ENCODE data around the gene STATH.
"Not testable (repeated sequence)": the region's sequence is repeated elsewhere in the genome, so short reads cannot be mapped to it uniquely, and the experiment has no call there.

STATH gene, protein sequence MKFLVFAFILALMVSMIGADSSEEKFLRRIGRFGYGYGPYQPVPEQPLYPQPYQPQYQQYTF

DNA sequence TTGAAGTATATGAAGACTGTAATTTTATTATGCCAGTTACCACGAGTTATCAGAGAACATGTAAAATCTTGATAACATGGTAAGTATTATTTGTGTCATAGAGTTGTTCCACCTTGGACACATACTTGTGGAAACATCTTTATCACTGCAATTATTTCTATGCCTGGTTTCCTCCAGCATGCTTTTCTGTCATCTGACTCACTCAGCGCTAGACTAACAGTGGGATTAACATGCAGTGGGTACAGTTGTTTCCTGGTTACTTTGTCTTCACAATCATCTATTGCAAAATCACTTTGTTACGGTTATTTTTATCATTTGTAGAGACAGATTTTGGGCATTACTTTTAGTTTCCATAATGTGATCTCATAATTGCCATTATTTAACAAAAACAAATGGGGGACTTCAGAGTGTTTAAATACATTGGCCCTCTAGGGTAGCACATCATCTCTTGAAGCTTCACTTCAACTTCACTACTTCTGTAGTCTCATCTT lies at the start of gene STATH:
TSS of gene STATH (plus strand) at position 441 of the 491 bp plus-strand sequence. CDS start 2,472 bp downstream, outside the sequence.
- no peak within 1 kb of the TSS for H3K4me3 ChIP-seq (ENCODE audit: low read length)
- TF ChIP-seq ZNF274 (IDR thresholded peaks at IDR 0.05; ENCODE audit: low read depth, low read length), result no peak

DNA sequence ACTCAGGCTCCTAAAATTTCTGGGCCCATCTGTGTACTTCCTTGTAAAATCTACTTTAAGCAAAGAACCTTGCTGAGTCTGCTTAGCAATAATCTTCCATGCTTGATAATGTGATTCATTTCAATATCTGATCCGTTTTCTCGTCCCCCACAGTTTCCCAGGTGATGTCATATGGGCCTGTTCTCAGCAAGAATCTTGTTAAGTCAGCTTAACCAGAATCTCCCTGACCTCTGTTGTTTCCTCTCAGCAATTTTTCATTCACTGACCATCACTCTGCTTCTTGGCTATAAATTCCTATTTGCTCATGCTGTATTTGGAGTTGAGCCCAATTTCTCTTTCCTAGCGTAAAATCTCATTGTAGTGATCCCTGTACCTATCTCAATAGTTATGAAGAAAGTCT lies 44.2 kb upstream of the STATH start:
- H3K4me3 ChIP-seq (ENCODE audit: low read length), result no peak overlapping the region
- TF ChIP-seq ZNF274 (IDR thresholded peaks at IDR 0.05; ENCODE audit: low read depth, low read length), result no peak

DNA sequence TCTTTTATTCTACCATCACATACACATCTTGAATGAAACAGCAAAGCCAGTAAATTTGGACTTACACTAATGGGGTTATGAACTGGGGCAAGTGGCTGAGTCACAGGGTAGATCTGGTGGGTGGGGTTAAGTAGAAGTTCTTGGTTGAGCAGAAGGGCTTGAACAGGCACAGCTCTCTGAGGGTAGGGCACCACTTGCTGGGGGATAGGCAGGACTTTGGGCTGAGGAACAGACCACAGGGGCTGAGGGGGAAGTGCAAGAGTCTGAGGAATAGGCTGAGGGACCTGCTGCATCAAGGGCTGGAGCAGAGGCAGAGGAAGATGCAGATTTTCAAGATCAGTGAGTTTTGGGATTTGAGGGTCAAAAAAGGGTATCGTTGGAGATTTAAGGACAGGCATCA lies 38.6 kb upstream of the STATH start:
- no peak overlapping the region for H3K4me3 ChIP-seq (ENCODE audit: low read length)
- no peak for TF ChIP-seq ZNF274 (IDR thresholded peaks at IDR 0.05; ENCODE audit: low read depth, low read length)

DNA sequence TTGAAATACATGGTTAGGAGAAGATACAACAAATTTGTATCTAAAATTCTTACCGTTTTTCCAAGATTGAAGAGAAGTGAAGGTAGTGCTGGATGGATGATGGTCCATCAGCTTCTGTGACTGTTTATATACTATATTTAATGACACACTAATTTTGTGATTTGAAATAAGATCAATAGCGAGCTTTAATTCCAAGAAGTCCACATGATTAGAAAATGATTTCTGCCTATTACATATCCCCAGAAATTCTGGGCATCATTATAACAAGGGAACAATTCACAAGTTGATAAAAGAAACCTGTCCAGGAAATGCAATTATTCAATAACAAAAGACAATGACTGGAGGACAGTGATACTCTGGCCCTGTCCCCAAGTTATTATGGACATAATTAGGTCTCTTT lies 30.1 kb upstream of the STATH start, which contains the start of gene CSN2:
TSS of gene CSN2 (minus strand) at position 101 of the 400 bp plus-strand sequence. CDS start 4,733 bp downstream, outside the sequence.
- no peak for TF ChIP-seq ZNF274 (IDR thresholded peaks at IDR 0.05; ENCODE audit: low read depth, low read length)

DNA sequence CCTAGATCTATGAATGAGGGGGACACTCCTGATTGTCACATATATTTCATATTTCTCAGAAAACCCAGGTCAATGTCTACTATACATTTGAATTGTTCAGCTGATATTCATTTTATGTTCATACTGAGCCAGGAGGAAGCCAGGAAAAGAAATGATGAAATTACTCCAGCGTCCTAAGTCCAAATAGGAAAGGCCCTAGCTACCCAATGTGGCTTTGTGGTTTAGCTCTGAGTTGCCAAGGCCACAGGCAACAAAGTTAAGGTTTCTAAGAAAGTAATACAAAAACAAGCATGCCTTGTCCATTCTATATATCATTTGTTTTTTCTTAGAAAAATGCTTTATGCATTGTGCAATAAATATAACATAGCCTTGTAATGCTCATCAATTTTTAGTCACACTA lies 25.7 kb upstream of the STATH start:
- TF ChIP-seq ZNF274 (IDR thresholded peaks at IDR 0.05; ENCODE audit: low read depth, low read length), result no peak
- H3K4me3 ChIP-seq (ENCODE audit: low read length), result no peak overlapping the region

More for the DNA sequence above, 30.1 kb upstream of the STATH start, which contains the start of gene CSN2:
- H3K4me3 ChIP-seq (ENCODE audit: low read length), result no peak within 1 kb of the TSS

DNA sequence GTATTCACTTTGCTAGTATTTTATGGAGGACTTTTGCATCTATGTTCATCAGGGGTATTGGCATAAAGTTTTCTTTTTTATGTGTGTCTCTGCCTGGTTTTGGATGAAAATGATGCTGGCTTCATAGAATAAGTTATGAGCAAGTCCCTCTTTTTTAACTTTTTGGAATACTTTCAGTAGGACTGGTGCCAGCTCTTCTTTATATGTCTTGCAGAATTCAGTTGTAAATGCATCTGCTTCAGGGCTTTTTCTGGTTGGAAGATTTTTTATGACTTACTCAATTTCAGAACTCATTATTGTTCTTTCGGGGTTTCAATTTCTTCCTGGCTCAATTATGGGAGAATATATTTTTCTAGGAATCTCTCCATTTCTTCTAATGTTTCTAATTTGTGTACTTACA lies 21.1 kb upstream of the STATH start:
- no peak for TF ChIP-seq ZNF274 (IDR thresholded peaks at IDR 0.05; ENCODE audit: low read depth, low read length)

DNA sequence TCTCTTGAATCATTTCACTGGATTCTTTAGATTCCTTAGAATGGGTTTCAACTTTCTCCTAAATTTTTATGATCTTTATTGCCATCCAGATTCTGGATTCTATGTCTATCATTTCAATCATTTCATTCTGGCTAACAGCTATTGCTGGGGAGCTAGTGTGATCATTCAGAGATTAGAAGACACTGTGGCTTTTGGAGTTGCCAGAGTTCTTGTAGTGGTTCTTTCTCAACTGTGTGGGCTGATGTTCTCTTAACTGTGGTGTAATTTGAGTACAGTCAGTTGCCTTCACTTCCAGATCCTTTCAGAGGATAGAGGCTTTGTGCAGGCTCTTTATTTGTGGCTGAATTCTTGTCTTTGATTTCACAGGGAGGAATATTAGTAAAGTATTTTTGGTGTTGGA lies 18.2 kb upstream of the STATH start:
- no peak for TF ChIP-seq ZNF274 (IDR thresholded peaks at IDR 0.05; ENCODE audit: low read depth, low read length)
- no peak overlapping the region for H3K4me3 ChIP-seq (ENCODE audit: low read length)

More for the DNA sequence above, 21.1 kb upstream of the STATH start:
- no peak overlapping the region for H3K4me3 ChIP-seq (ENCODE audit: low read length)

DNA sequence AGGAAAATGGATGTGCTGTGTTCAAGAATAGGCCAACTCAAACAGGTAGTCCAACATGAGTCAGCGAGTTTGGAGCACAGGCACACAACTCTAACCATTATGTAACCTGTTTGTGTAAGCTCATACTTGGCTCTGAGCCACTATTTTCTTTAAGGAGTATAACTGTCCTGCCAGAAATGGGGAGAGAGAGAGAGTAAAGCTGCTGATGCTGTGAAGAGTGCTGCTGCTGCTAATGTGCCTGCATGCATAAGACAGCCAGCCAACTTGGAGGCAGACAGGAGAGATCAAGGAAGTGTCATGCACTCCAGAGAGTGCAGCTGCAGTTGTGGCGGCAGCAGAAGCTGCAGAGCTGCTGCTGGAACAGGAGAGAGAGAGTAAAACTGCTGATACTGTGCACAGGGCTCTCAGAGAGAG lies 11.7 kb upstream of the STATH start:
- no peak overlapping the region for H3K4me3 ChIP-seq (ENCODE audit: low read length)
- no peak for TF ChIP-seq ZNF274 (IDR thresholded peaks at IDR 0.05; ENCODE audit: low read depth, low read length)

DNA sequence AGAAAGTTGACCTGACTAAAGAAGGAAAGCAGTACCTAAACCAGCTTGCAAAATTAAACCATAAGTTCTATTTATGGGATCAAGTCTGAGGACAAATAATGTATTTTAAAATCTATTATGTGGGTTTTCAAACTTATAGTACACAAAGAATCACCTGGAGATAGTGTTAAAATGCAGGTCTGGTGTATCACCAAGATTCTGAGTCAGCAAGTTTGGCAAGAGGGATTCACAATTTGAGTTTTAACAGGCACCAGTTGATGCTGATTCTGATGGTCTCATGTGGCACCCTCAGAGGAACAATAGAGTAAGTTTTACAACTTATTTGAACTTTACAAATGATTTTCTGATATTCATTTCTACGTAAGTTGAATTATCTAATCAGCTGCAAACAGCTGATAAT lies 9.1 kb upstream of the STATH start:
- no peak overlapping the region for H3K4me3 ChIP-seq (ENCODE audit: low read length)
- no peak for TF ChIP-seq ZNF274 (IDR thresholded peaks at IDR 0.05; ENCODE audit: low read depth, low read length)

DNA sequence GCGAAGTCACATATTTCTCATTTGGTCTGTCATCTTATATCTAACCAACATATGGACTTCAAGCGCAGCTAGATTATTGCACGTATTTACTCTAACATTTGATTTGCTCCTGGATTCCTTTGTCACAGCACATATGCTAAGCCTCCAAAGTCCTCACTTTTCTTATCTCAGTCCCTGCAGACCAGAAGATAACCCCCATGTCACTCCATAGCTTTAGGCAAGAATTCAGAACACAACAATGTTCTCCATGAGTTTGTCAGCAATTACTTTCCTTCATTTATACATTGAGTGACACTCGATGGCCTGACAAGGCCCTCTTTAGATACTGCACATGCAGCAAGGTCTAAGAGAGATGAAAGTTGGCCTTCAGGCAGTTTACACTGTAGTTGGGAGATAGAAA lies 4.8 kb upstream of the STATH start:
- TF ChIP-seq ZNF274 (IDR thresholded peaks at IDR 0.05; ENCODE audit: low read depth, low read length), result no peak
- no peak overlapping the region for H3K4me3 ChIP-seq (ENCODE audit: low read length)

DNA sequence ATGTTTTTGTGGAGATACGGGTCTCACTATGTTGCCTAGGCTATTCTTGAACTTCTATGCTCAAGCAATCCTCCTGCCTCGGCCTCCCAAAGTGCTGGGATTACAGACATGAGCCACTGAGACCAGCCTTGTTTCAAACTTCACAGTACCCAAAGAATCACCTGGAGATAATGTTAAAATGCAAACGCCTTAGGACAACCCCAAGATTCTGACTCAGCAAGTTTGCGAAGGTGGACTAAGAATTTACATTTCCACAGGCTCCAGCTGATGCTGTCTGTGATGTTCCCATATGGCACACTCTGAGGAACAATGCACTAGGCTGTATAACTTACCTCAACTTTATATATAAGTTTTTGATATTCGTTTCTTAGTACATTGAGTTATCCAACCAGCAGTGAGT lies 984 bp upstream of the STATH start:
- H3K4me3 ChIP-seq (ENCODE audit: low read length), result no peak overlapping the region

DNA sequence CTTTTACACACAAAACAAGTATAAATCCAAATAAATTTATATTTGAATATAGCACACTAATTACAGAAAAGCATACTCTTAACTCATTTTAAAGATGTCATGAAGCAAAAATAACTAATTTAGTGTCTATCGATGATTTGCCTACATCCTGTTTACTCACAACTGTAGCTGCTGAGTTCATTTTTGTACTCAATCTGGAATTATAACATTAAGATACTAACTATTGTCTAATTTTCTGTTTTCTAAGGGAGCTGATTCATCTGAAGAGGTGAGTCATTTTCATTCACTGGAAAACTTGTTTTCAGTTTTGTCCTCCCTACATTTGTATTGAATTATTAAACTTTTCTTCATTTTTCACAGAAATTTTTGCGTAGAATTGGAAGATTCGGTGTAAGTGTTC lies 3.7 kb downstream of the STATH start:
- TF ChIP-seq ZNF274 (IDR thresholded peaks at IDR 0.05; ENCODE audit: low read depth, low read length), result no peak
- no peak overlapping the region for H3K4me3 ChIP-seq (ENCODE audit: low read length)

More for the DNA sequence above, 984 bp upstream of the STATH start:
- TF ChIP-seq ZNF274 (IDR thresholded peaks at IDR 0.05; ENCODE audit: low read depth, low read length), result no peak

DNA sequence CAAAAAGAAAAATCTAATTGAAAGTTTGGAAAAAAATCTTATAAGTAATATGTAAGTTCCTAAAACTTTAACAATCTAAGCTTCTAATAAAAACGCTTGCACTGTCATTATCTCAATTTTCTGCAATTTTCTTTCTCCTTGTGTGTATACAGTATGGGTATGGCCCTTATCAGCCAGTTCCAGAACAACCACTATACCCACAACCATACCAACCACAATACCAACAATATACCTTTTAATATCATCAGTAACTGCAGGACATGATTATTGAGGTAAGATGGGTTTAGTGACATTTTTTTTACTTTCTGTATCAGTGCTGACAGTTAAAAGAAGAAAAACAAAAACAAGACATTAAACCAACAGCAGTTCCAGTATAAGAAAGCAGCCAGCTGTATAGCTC lies 4.9 kb downstream of the STATH start:
- TF ChIP-seq ZNF274 (IDR thresholded peaks at IDR 0.05; ENCODE audit: low read depth, low read length), result no peak
- H3K4me3 ChIP-seq (ENCODE audit: low read length), result no peak overlapping the region

DNA sequence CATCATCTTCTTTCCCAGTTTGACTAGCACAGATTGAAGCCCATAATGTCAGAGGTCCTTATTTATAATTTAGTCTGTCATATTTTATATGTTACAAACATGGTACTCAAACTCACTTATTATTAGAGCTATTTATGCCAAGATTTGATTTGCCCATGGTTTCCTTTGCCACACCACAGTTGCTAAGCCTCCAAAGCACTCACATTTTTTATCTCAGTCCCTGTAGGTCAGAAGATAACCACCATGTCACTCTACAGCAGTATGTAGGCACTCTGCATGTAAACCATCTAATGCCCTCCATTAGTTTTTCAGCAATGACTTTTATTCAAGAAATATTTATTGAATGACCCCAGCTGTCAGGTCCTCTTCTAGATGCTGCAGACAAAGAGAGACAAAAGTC lies 6.7 kb downstream of the STATH start:
- H3K4me3 ChIP-seq (ENCODE audit: low read length), result no peak overlapping the region
- TF ChIP-seq ZNF274 (IDR thresholded peaks at IDR 0.05; ENCODE audit: low read depth, low read length), result no peak

DNA sequence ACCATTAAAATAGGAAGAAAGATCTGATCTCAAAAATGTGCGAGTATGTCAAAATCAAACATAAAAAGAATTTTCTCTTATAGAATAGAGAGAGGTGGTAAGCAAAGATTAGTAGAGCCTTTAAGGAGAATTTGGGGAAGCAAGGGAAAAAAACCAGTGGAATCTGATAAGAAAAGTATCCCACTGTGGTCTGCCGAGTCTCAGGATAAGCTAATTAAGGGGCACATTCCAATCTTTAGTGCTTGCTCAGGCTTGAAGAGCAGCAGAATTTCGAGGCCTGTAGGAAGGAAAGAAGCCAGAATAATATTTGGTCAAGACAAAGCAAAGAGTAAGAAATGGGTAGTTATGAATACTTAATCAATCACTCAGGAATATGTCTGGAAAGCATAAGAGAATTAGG lies 13.0 kb downstream of the STATH start:
- no peak for TF ChIP-seq ZNF274 (IDR thresholded peaks at IDR 0.05; ENCODE audit: low read depth, low read length)
- no peak overlapping the region for H3K4me3 ChIP-seq (ENCODE audit: low read length)

DNA sequence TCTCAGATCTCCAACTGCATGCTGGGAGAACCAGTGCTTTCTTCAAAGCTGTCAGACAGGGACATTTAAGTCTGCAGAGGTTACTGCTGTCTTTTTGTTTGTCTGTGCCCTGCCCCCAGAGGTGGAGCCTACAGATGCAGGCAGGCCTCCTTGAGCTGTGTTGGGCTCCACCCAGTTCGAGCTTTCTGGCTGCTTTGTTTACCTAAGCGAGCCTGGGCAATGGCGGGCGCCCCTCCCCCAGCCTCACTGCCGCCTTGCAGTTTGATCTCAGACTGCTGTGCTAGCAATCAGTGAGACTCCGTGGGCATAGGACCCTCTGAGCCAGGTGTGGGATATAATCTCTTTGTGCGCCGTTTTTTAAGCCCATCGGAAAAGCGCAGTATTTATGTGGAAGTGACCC lies 23.2 kb downstream of the STATH start:
- H3K4me3 ChIP-seq (ENCODE audit: low read length), result not testable (repeated sequence)
